HEK293 (cell line): ENCODE data around the gene RSRC1.

Source experiments
- GLIS1 ChIP-seq: fragments of 450-650 bp; formaldehyde crosslinking; IDR thresholded peaks from 2 replicates; pipeline ENCODE4 v1.5.1; 2016; ENCODE audit warnings: missing biosample characterization, missing genetic modification characterization
- HOXD13 ChIP-seq: sonication (generic); formaldehyde crosslinking; IDR thresholded peaks from 2 replicates; pipeline ENCODE4 v1.8.0; 2022; ENCODE audit warnings: missing genetic modification reagents, borderline replicate concordance
- KLF1 ChIP-seq: fragments of 450-650 bp; formaldehyde crosslinking; IDR thresholded peaks from 2 replicates; pipeline ENCODE4 v1.5.1; 2016; ENCODE audit warnings: missing biosample characterization, missing genetic modification characterization
- RBAK ChIP-seq: fragments of 450-650 bp; formaldehyde crosslinking; IDR thresholded peaks from 2 replicates; pipeline ENCODE4 v1.5.1; 2016; ENCODE audit warnings: missing biosample characterization, missing genetic modification characterization
- SCRT1 ChIP-seq: fragments of 450-650 bp; formaldehyde crosslinking; IDR thresholded peaks from 2 replicates; pipeline ENCODE4 v1.5.1; 2016; ENCODE audit warnings: missing biosample characterization, missing genetic modification characterization, borderline replicate concordance
- ZBTB8A ChIP-seq: fragments of 450-650 bp; formaldehyde crosslinking; IDR thresholded peaks from 2 replicates; pipeline ENCODE4 v1.5.1; 2016; ENCODE audit warnings: missing biosample characterization, missing genetic modification characterization
- ZNF121 ChIP-seq: fragments of 450-650 bp; formaldehyde crosslinking; IDR thresholded peaks from 2 replicates; pipeline ENCODE4 v1.5.1; 2016; ENCODE audit warnings: missing biosample characterization, missing genetic modification characterization
- ZNF132 ChIP-seq: fragments of 450-650 bp; formaldehyde crosslinking; IDR thresholded peaks from 2 replicates; pipeline ENCODE4 v1.5.1; 2017; ENCODE audit warnings: missing biosample characterization, missing genetic modification characterization, borderline replicate concordance
- ZNF138 ChIP-seq: fragments of 450-650 bp; formaldehyde crosslinking; IDR thresholded peaks from 2 replicates; pipeline ENCODE4 v1.5.1; 2016; ENCODE audit warnings: missing biosample characterization, missing genetic modification characterization, borderline replicate concordance
- ZNF16 ChIP-seq: fragments of 450-650 bp; formaldehyde crosslinking; IDR thresholded peaks from 2 replicates; pipeline ENCODE4 v1.5.1; 2016; ENCODE audit warnings: low read depth, missing biosample characterization, missing genetic modification characterization
- ZNF169 ChIP-seq: fragments of 450-650 bp; formaldehyde crosslinking; IDR thresholded peaks from 2 replicates; pipeline ENCODE4 v1.5.1; 2016; ENCODE audit warnings: missing biosample characterization, missing genetic modification characterization
- ZNF2 ChIP-seq: fragments of 450-650 bp; formaldehyde crosslinking; IDR thresholded peaks from 2 replicates; pipeline ENCODE4 v1.5.1; 2016; ENCODE audit warnings: missing biosample characterization, missing genetic modification characterization
- ZNF214 ChIP-seq: fragments of 450-650 bp; formaldehyde crosslinking; IDR thresholded peaks from 2 replicates; pipeline ENCODE4 v1.5.1; 2017; ENCODE audit warnings: missing biosample characterization, mild to moderate bottlenecking, missing genetic modification characterization, borderline replicate concordance
- ZNF23 ChIP-seq: fragments of 450-650 bp; formaldehyde crosslinking; IDR thresholded peaks from 2 replicates; pipeline ENCODE4 v1.5.1; 2016; ENCODE audit warnings: missing biosample characterization, missing genetic modification characterization, borderline replicate concordance
- ZNF24 ChIP-seq: fragments of 450-650 bp; formaldehyde crosslinking; IDR thresholded peaks from 2 replicates; pipeline ENCODE4 v1.5.1; 2016; ENCODE audit warnings: missing biosample characterization, missing genetic modification characterization
- ZNF302 ChIP-seq: fragments of 450-650 bp; formaldehyde crosslinking; IDR thresholded peaks from 2 replicates; pipeline ENCODE4 v1.5.1; 2016; ENCODE audit warnings: missing biosample characterization, missing genetic modification characterization, low read depth
- ZNF350 ChIP-seq: fragments of 450-650 bp; formaldehyde crosslinking; IDR thresholded peaks from 2 replicates; pipeline ENCODE4 v1.5.0; 2017; ENCODE audit warnings: missing biosample characterization, mild to moderate bottlenecking, missing genetic modification characterization
- ZNF544 ChIP-seq: fragments of 450-650 bp; formaldehyde crosslinking; IDR thresholded peaks from 2 replicates; pipeline ENCODE4 v1.5.0; 2017; ENCODE audit warnings: missing biosample characterization, missing genetic modification characterization
- ZNF549 ChIP-seq: fragments of 450-650 bp; IDR thresholded peaks from 2 replicates; pipeline ENCODE4 v1.5.1; 2018; ENCODE audit warnings: missing biosample characterization, missing genetic modification characterization, mild to moderate bottlenecking, inconsistent platforms, moderate library complexity
- ZNF558 ChIP-seq: fragments of 450-650 bp; formaldehyde crosslinking; IDR thresholded peaks from 2 replicates; pipeline ENCODE4 v1.5.1; 2016; ENCODE audit warnings: missing biosample characterization, missing genetic modification characterization
- ZNF623 ChIP-seq: fragments of 450-650 bp; formaldehyde crosslinking; IDR thresholded peaks from 2 replicates; pipeline ENCODE4 v1.5.1; 2016; ENCODE audit warnings: missing biosample characterization, missing genetic modification characterization
- ZNF707 ChIP-seq: fragments of 450-650 bp; formaldehyde crosslinking; IDR thresholded peaks from 2 replicates; pipeline ENCODE4 v1.5.1; 2016; ENCODE audit warnings: missing biosample characterization, missing genetic modification characterization
- ZNF792 ChIP-seq: fragments of 450-650 bp; formaldehyde crosslinking; IDR thresholded peaks from 2 replicates; pipeline ENCODE4 v1.5.1; 2016; ENCODE audit warnings: missing biosample characterization, missing genetic modification characterization
- TF ChIP-seq, protein P1 (sequence below): fragments of 450-650 bp; formaldehyde crosslinking; IDR thresholded peaks from 2 replicates; pipeline ENCODE4 v1.5.1; 2017; ENCODE audit warnings: missing biosample characterization, missing genetic modification characterization
- TF ChIP-seq, protein P2 (sequence below): fragments of 450-650 bp; formaldehyde crosslinking; IDR thresholded peaks from 2 replicates; pipeline ENCODE4 v1.5.1; 2016; ENCODE audit warnings: missing biosample characterization, missing genetic modification characterization
- TF ChIP-seq, protein P3 (sequence below): fragments of 450-650 bp; formaldehyde crosslinking; IDR thresholded peaks from 2 replicates; pipeline ENCODE4 v1.5.1; 2016; ENCODE audit warnings: missing biosample characterization, missing genetic modification characterization
- TF ChIP-seq, protein P4 (sequence below): fragments of 450-650 bp; formaldehyde crosslinking; optimal IDR thresholded peaks from 2 replicates; pipeline ENCODE3; 2016; ENCODE audit warnings: missing biosample characterization, mild to moderate bottlenecking, missing genetic modification characterization
- TF ChIP-seq, protein P5 (sequence below): IDR thresholded peaks from 2 replicates; pipeline ENCODE4 v1.6.1; 2011; ENCODE audit warnings: mild to moderate bottlenecking, low read depth, low read length, borderline replicate concordance
- TF ChIP-seq, protein P6 (sequence below): fragments of 450-650 bp; formaldehyde crosslinking; conservative IDR thresholded peaks from 2 replicates; pipeline ENCODE4 v1.5.1; 2016; ENCODE audit warnings: low read depth, missing biosample characterization, missing genetic modification characterization

RSRC1 gene

DNA sequence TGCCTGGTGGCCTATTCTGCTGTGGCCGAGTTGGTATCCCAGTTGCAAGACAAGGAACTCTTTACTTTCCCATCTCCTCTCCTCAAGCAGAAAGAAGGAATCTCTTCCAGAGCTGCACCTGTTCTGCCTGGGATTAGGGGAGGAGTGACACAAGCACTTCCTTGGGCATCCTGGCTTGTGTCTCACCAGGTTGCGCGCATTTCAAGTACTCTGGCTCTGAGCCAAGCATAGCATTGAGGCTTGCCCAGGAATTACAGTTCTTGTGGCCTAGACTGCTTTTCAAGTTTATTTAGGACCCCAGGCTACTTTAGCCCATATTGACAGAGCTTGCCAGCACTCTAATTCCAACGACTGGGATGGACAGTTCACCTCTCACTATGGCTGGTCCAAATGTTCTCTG lies 150.5 kb downstream of the RSRC1 start (continued):
- TF ChIP-seq ZNF214 (tag by site-specific recombination) = no peak
- no peak for TF ChIP-seq ZNF792 (tag by site-specific recombination)
- no peak for TF ChIP-seq ZNF132 (tag by site-specific recombination)
- TF ChIP-seq ZNF707 = no peak
- no peak for TF ChIP-seq RBAK (tag by site-specific recombination)
- TF ChIP-seq ZNF121 (tag by site-specific recombination) = no peak
- TF ChIP-seq ZNF24 (tag by site-specific recombination) = no peak
- no peak for TF ChIP-seq SCRT1
- 0 out of 2 replicates have a peak, but pooled peaks have one; percentile 16 for TF ChIP-seq ZNF549 (tag by site-specific recombination)
- TF ChIP-seq, protein P1, sequence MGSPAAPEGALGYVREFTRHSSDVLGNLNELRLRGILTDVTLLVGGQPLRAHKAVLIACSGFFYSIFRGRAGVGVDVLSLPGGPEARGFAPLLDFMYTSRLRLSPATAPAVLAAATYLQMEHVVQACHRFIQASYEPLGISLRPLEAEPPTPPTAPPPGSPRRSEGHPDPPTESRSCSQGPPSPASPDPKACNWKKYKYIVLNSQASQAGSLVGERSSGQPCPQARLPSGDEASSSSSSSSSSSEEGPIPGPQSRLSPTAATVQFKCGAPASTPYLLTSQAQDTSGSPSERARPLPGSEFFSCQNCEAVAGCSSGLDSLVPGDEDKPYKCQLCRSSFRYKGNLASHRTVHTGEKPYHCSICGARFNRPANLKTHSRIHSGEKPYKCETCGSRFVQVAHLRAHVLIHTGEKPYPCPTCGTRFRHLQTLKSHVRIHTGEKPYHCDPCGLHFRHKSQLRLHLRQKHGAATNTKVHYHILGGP = peak; percentile 30; the same call in 1 of the 2 replicates
- TF ChIP-seq, protein P2, sequence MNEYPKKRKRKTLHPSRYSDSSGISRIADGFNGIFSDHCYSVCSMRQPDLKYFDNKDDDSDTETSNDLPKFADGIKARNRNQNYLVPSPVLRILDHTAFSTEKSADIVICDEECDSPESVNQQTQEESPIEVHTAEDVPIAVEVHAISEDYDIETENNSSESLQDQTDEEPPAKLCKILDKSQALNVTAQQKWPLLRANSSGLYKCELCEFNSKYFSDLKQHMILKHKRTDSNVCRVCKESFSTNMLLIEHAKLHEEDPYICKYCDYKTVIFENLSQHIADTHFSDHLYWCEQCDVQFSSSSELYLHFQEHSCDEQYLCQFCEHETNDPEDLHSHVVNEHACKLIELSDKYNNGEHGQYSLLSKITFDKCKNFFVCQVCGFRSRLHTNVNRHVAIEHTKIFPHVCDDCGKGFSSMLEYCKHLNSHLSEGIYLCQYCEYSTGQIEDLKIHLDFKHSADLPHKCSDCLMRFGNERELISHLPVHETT = no peak
- TF ChIP-seq ZNF23 (tag by site-specific recombination) = no peak
- TF ChIP-seq, protein P3, sequence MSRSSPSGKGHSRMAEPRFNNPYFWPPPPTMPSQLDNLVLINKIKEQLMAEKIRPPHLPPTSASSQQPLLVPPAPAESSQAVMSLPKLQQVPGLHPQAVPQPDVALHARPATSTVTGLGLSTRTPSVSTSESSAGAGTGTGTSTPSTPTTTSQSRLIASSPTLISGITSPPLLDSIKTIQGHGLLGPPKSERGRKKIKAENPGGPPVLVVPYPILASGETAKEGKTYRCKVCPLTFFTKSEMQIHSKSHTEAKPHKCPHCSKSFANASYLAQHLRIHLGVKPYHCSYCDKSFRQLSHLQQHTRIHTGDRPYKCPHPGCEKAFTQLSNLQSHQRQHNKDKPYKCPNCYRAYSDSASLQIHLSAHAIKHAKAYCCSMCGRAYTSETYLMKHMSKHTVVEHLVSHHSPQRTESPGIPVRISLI = no peak
- no peak for TF ChIP-seq ZNF623 (tag by site-specific recombination)
- TF ChIP-seq KLF1 = no peak
- no peak for TF ChIP-seq ZNF544 (tag by site-specific recombination)
- TF ChIP-seq ZNF138 (tag by site-specific recombination) = no peak
- no peak for TF ChIP-seq GLIS1
- no peak for TF ChIP-seq ZNF558 (tag by site-specific recombination)
- no peak for TF ChIP-seq ZNF350 (tag by site-specific recombination)
- TF ChIP-seq ZNF2 = no peak
- TF ChIP-seq ZNF16 (tag by site-specific recombination) = no peak
- no peak for TF ChIP-seq HOXD13
- TF ChIP-seq ZBTB8A (tag by site-specific recombination) = no peak
- TF ChIP-seq, protein P4, sequence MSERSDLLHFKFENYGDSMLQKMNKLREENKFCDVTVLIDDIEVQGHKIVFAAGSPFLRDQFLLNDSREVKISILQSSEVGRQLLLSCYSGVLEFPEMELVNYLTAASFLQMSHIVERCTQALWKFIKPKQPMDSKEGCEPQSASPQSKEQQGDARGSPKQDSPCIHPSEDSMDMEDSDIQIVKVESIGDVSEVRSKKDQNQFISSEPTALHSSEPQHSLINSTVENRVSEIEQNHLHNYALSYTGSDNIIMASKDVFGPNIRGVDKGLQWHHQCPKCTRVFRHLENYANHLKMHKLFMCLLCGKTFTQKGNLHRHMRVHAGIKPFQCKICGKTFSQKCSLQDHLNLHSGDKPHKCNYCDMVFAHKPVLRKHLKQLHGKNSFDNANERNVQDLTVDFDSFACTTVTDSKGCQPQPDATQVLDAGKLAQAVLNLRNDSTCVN (tag by site-specific recombination) = peak; percentile 26
- no peak for TF ChIP-seq ZNF302 (tag by site-specific recombination)
- TF ChIP-seq, protein P5, sequence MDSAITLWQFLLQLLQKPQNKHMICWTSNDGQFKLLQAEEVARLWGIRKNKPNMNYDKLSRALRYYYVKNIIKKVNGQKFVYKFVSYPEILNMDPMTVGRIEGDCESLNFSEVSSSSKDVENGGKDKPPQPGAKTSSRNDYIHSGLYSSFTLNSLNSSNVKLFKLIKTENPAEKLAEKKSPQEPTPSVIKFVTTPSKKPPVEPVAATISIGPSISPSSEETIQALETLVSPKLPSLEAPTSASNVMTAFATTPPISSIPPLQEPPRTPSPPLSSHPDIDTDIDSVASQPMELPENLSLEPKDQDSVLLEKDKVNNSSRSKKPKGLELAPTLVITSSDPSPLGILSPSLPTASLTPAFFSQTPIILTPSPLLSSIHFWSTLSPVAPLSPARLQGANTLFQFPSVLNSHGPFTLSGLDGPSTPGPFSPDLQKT = no peak
- TF ChIP-seq ZNF169 (tag by site-specific recombination) = no peak
- TF ChIP-seq, protein P6, sequence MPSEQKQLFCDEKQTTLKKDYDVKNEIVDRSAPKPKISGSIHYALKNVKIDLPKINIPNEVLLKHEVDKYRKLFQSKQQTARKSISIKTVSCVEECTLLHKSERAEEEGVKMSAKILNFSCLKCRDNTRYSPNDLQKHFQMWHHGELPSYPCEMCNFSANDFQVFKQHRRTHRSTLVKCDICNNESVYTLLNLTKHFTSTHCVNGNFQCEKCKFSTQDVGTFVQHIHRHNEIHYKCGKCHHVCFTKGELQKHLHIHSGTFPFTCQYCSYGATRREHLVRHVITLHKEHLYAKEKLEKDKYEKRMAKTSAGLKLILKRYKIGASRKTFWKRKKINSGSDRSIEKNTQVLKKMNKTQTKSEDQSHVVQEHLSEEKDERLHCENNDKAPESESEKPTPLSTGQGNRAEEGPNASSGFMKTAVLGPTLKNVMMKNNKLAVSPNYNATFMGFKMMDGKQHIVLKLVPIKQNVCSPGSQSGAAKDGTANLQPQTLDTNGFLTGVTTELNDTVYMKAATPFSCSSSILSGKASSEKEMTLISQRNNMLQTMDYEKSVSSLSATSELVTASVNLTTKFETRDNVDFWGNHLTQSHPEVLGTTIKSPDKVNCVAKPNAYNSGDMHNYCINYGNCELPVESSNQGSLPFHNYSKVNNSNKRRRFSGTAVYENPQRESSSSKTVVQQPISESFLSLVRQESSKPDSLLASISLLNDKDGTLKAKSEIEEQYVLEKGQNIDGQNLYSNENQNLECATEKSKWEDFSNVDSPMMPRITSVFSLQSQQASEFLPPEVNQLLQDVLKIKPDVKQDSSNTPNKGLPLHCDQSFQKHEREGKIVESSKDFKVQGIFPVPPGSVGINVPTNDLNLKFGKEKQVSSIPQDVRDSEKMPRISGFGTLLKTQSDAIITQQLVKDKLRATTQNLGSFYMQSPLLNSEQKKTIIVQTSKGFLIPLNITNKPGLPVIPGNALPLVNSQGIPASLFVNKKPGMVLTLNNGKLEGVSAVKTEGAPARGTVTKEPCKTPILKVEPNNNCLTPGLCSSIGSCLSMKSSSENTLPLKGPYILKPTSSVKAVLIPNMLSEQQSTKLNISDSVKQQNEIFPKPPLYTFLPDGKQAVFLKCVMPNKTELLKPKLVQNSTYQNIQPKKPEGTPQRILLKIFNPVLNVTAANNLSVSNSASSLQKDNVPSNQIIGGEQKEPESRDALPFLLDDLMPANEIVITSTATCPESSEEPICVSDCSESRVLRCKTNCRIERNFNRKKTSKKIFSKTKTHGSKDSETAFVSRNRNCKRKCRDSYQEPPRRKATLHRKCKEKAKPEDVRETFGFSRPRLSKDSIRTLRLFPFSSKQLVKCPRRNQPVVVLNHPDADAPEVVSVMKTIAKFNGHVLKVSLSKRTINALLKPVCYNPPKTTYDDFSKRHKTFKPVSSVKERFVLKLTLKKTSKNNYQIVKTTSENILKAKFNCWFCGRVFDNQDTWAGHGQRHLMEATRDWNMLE (tag by site-specific recombination) = no peak
